KMS-11 (cell line): Measurements from ENCODE around the gene IQGAP1.

ENCODE experiments used
- H2AFZ ChIP-seq: fragments of 200-600 bp; sonication (generic); 2 replicates; pipeline ENCODE4 v1.6.1; 2016; ENCODE audit warnings: antibody characterized with exemption, mixed run types, low read depth
- H3K27ac ChIP-seq: fragments of 200-600 bp; sonication (generic); 2 replicates; pipeline ENCODE4 v1.6.1; 2016; ENCODE audit warnings: mild to moderate bottlenecking, mixed run types
- H3K27me3 ChIP-seq: fragments of 200-600 bp; sonication (generic); 2 replicates; pipeline ENCODE4 v1.6.1; 2017; ENCODE audit warnings: mild to moderate bottlenecking, low read depth, mixed run types, moderate library complexity; ENCODE audit not compliant: insufficient read depth
- H3K36me3 ChIP-seq: fragments of 200-600 bp; sonication (generic); 2 replicates; pipeline ENCODE4 v1.6.1; 2017; ENCODE audit warnings: mild to moderate bottlenecking, mixed run types; ENCODE audit not compliant: insufficient read depth
- H3K4me1 ChIP-seq: fragments of 200-600 bp; sonication (generic); 2 replicates; pipeline ENCODE4 v1.6.1; 2016; ENCODE audit warnings: mild to moderate bottlenecking, low read depth, mixed run types; ENCODE audit not compliant: poor library complexity, severe bottlenecking
- H3K4me2 ChIP-seq: fragments of 200-600 bp; sonication (generic); 2 replicates; pipeline ENCODE4 v1.7.0; 2016; ENCODE audit warnings: mild to moderate bottlenecking, mixed run types
- H3K4me3 ChIP-seq: fragments of 200-600 bp; sonication (generic); IDR thresholded peaks from 2 replicates; pipeline ENCODE4 v1.6.1; 2017; ENCODE audit warnings: low read depth, low read length, mixed read lengths; ENCODE audit not compliant: insufficient read depth
- H3K79me2 ChIP-seq: fragments of 200-600 bp; sonication (generic); 2 replicates; pipeline ENCODE4 v1.6.1; 2016; ENCODE audit warnings: low read depth, mixed run types; ENCODE audit not compliant: insufficient read depth
- H3K9ac ChIP-seq: fragments of 200-600 bp; sonication (generic); 2 replicates; pipeline ENCODE4 v1.6.1; 2016; ENCODE audit warnings: mild to moderate bottlenecking, mixed run types
- H4K20me1 ChIP-seq: fragments of 200-600 bp; sonication (generic); 2 replicates; pipeline ENCODE4 v1.6.1; 2016; ENCODE audit warnings: mild to moderate bottlenecking, mixed run types; ENCODE audit not compliant: insufficient read depth
- CTCF ChIP-seq: fragments of 200-600 bp; sonication (generic); conservative IDR thresholded peaks from 2 replicates; pipeline ENCODE4 v1.6.1; 2017; ENCODE audit warnings: low read depth, mild to moderate bottlenecking, antibody characterized with exemption, low read length, moderate library complexity, mixed read lengths

IQGAP1 gene

DNA sequence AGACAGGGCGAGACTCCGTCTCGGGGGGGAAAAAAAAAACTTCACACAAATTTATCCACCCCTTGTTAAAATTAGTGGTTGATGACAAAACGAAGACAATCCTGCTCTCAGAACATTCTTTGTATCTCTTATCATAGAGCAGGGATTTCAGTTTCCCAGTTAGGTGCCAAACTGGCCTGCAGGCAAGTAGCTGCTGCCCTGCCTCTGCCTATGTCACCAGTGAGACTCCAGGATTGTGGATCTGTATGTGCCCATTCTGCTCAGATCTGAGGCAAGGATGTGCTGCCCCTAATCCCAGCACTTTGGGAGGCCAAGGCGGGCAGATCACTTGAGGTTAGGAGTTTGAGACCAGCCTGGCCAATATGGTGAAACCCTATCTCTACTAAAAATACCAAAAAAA is 54.4 kb downstream of the IQGAP1 start:
- no peaks in the 10 kb centered on the region for H4K20me1 ChIP-seq
- H3K27ac ChIP-seq, result no peak overlapping the region
- H3K9ac ChIP-seq, result no peak overlapping the region
- H3K36me3 ChIP-seq, result no peaks in the 10 kb centered on the region
- H3K4me3 ChIP-seq, result no peak overlapping the region
- H3K27me3 ChIP-seq, result no peaks in the 10 kb centered on the region
- no peak overlapping the region for H2AFZ ChIP-seq
- TF ChIP-seq CTCF, result no peak
- H3K79me2 ChIP-seq, result no peaks in the 10 kb centered on the region
- H3K4me2 ChIP-seq, result no peak overlapping the region
- no peaks in the 10 kb centered on the region for H3K4me1 ChIP-seq

DNA sequence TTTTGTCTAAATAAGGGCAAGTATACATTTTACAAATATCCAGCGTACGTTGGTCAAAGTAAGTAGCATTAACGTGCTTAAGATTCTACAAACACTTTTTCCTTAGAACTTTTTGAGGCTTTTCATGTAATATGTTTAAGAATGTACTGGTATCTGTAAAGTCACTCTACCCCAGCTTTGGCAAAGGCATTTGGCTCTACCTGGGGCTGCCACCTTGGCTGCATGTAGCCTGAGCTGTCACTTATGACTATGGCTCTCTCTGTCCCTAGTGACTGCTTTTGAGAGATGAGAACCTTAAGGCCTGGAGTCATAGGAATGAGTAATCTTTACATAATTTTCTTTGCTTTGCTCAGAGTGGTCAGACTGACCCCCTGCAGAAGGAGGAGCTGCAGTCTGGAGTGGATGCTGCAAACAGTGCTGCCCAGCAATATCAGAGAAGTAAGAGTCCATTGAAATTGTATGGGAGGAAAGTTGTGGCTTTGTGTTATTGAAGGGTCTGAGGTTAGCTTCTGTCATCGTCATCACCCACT is 61.2 kb downstream of the IQGAP1 start:
- H2AFZ ChIP-seq, result no peak overlapping the region
- H3K79me2 ChIP-seq, result no peaks in the 10 kb centered on the region
- H4K20me1 ChIP-seq, result no peaks in the 10 kb centered on the region
- no peak overlapping the region for H3K9ac ChIP-seq
- no peak overlapping the region for H3K27ac ChIP-seq
- H3K4me3 ChIP-seq, result no peak overlapping the region
- no peaks in the 10 kb centered on the region for H3K4me1 ChIP-seq
- H3K27me3 ChIP-seq, result no peaks in the 10 kb centered on the region
- no peaks in the 10 kb centered on the region for H3K36me3 ChIP-seq
- no peak overlapping the region for H3K4me2 ChIP-seq
- no peak for TF ChIP-seq CTCF

DNA sequence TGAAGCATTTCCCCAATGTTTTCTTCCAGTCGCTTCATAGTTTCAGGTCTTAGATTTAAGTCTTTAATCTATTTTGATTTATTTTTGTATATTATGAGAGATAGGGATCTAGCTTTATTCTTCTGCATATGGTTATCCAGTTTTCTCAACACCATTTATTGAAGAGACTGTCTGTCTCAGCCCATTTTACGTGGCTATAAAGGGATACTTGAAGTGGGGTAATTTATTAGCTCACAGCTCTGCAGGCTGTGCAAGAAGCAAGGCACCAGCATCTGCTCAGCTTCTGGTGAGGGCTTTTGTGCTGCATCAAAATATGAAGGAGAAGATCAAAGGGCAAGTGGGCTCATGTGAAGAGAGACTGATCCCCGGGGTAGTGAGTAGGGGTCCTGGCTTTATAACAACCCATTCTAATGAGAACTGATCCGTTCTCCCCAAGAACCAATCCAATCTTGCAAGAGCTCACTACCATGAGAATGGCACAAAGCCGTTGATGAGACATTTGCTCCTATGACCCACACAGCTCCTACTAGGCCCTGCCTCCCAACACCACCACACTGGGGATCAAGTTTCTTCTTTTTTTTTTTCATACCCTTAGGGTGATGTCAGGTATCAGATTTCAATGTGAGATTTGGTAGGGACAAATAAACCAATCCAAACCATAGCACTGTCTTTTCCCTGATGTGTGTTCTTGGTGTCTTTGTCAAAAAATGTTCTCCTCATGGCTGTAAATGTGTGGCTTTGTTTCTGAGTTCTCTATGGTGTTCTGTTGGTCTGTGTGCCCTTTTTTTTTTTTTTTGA is 63.2 kb downstream of the IQGAP1 start:
- Histone ChIP-seq H3K36me3 (no peaks in the 10 kb centered on the region; the same call in 1 of the 2 replicates), H3K79me2 (no peaks in the 10 kb centered on the region), H3K4me1 (no peaks in the 10 kb centered on the region), H3K27me3 (no peaks in the 10 kb centered on the region), H3K4me2 (no peak overlapping the region), H3K9ac (no peak overlapping the region), H4K20me1 (no peaks in the 10 kb centered on the region), H2AFZ (no peak overlapping the region), H3K27ac (no peak overlapping the region), H3K4me3 (no peak overlapping the region)
- no peak for TF ChIP-seq CTCF

GRCh38 chr15:90456236-90456635 is 68.2 kb downstream of the IQGAP1 start:
- H4K20me1 ChIP-seq, result no peaks in the 10 kb centered on the region
- H3K9ac ChIP-seq, result no peak overlapping the region
- no peaks in the 10 kb centered on the region for H3K27me3 ChIP-seq
- no peaks in the 10 kb centered on the region; the same call in 1 of the 2 replicates for H3K36me3 ChIP-seq
- no peaks in the 10 kb centered on the region for H3K4me1 ChIP-seq
- no peak for TF ChIP-seq CTCF
- no peak overlapping the region for H3K4me2 ChIP-seq
- no peak overlapping the region for H3K4me3 ChIP-seq
- H3K79me2 ChIP-seq, result no peaks in the 10 kb centered on the region
- H3K27ac ChIP-seq, result no peak overlapping the region
- no peak overlapping the region for H2AFZ ChIP-seq
